Measurements from ENCODE around the gene HHAT.

The HHAT gene

DNA sequence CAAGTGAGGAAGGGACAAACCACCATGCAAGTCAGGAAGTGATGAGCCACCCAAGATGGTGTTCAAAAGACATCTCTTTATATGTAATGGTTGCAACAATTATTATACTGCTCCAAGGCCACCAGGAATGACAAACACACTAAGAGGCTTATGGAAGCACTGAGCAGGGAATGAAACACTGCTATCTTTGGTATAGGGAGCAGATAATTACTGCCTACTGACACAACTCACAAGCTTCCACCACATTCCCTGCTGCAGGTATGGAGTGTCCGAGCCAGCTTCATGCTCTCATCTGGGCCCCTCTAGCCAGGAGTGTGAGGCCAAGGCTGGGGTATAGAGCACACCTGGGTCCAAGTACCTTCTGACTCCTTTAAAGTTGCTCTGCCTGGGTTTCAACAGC is 371.4 kb downstream of the HHAT start:
- Mint-ChIP-seq H3K9me3 (no peaks in the 10 kb centered on the region), H3K4me3 (no peak overlapping the region), H3K27me3 (no peaks in the 10 kb centered on the region), H3K36me3 (ENCODE audit: low read depth) (no peaks in the 10 kb centered on the region), H3K27ac (no peak overlapping the region), H3K4me1 (ENCODE audit: low read depth) (peaks cover 6% of the 10 kb centered on the region)
- no peak for DNase-seq

DNA sequence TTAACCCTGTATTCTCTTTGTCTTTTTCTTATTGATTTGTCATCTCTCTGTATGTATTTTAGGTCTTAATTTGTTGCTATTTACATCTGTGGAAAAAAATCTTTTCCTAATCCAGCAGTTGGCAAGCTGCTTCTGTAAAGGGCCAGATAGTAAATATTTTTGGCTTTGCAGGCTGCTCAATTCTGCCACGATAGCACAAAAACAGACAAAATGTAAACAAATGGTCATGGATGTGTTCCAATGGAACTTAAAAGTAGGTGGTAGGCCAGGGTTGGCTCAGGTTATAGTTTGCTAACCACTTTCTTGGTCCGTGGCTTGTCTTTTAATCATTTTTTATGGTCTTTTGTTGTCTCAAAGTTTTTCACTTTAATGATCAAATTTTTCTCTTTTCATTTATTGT is 371.8 kb downstream of the HHAT start:
- no peak overlapping the region for H3K4me3 Mint-ChIP-seq
- H3K9me3 Mint-ChIP-seq: no peaks in the 10 kb centered on the region
- H3K36me3 Mint-ChIP-seq (ENCODE audit: low read depth): no peaks in the 10 kb centered on the region
- no peak overlapping the region for H3K27ac Mint-ChIP-seq
- H3K4me1 Mint-ChIP-seq (ENCODE audit: low read depth): peaks cover 6% of the 10 kb centered on the region
- H3K27me3 Mint-ChIP-seq: no peaks in the 10 kb centered on the region
- DNase-seq: no peak

DNA sequence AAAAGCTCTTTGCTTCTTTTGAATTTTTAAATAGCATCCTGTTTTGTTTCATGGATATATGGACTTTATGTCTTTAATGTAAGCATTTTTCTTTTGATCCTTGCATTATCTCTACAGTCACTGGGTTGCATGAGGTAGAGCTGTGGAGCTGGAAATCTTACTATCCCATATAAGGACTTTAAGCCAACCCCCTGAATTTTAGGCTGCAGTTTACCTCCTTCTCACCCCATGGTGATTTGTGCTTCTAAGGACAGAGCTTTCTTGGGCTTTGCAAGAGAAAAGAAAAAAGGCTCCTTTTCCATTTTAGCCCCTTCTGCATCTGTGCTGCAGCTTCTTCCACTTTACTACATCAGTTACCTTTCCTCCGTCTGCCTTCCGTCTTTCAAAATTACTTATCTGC is 373.8 kb downstream of the HHAT start:
- H3K9me3 Mint-ChIP-seq: no peaks in the 10 kb centered on the region
- DNase-seq: no peak
- H3K36me3 Mint-ChIP-seq (ENCODE audit: low read depth): no peaks in the 10 kb centered on the region
- H3K4me1 Mint-ChIP-seq (ENCODE audit: low read depth): no peaks in the 10 kb centered on the region
- H3K27ac Mint-ChIP-seq: no peak overlapping the region
- no peak overlapping the region for H3K4me3 Mint-ChIP-seq
- H3K27me3 Mint-ChIP-seq: no peaks in the 10 kb centered on the region

DNA sequence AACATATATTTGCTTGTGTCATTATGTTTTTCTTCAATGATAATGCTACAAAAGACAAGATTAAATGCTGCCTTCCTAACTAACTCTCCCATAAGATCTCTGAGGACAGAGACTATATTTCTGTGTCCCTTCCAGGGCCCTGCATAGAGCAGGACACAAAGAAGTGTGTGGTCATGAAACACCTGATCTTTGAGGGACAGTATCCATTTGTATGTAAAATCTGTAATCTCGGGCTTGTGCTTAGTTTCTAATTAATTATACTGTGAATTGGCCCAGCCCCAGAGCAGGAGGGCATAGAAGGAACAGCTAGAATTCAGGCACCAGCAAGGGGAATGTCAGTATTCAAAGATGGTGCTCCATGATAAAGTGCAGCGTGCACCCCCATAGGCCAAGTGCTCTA is 374.9 kb downstream of the HHAT start:
- Mint-ChIP-seq H3K4me1 (ENCODE audit: low read depth) (no peaks in the 10 kb centered on the region), H3K4me3 (no peak overlapping the region), H3K27ac (no peak overlapping the region), H3K27me3 (no peaks in the 10 kb centered on the region), H3K36me3 (ENCODE audit: low read depth) (no peaks in the 10 kb centered on the region), H3K9me3 (no peaks in the 10 kb centered on the region)
- no peak for DNase-seq

DNA sequence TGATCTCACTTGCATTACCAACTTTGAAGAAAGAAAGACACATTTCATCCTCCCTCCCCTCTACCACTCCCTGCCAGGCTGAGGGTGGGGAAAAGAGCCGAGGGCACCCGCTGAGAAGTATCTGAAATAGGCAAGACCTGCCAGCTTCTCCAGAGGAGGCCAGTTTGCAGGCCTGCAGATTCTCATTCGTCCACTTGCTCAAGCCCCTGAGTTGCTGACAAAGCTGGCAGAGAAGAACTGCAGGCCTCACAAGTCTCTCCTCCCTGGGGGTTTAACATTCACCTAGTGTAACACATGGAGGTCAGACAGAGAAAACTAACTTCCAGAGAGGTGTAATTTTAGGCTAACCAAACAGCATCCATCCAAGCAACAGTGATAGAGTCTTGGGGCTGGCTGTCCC is 376.4 kb downstream of the HHAT start:
- no peak overlapping the region for H3K4me3 Mint-ChIP-seq

DNA sequence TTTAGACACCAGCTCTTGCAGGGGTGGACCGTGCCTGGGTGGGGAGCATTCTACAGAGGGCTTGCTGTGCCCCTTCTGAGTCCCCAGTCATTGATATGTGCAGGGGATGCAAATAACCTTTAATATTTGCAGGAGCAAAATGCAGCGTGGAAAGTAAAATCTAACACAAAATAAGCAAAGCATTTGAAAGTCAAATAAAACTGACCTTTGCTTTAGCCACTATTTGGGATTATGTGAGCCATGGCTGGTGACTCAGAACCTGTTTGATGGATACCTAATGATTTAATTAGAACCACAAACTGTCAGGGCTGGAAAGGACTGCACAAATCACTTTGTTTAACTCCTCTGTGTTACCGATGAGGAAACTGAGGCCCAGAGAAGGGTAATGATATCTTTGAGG is 377.5 kb downstream of the HHAT start:
- no peaks in the 10 kb centered on the region for H3K27me3 Mint-ChIP-seq
- no peaks in the 10 kb centered on the region for H3K36me3 Mint-ChIP-seq (ENCODE audit: low read depth)
- H3K4me3 Mint-ChIP-seq: no peak overlapping the region
- no peak overlapping the region for H3K27ac Mint-ChIP-seq
- no peak for DNase-seq
- no peaks in the 10 kb centered on the region for H3K4me1 Mint-ChIP-seq (ENCODE audit: low read depth)
- H3K9me3 Mint-ChIP-seq: no peaks in the 10 kb centered on the region

More for the DNA sequence above, 376.4 kb downstream of the HHAT start:
- Mint-ChIP-seq H3K4me1 (ENCODE audit: low read depth) (no peaks in the 10 kb centered on the region), H3K36me3 (ENCODE audit: low read depth) (no peaks in the 10 kb centered on the region), H3K9me3 (no peaks in the 10 kb centered on the region), H3K27me3 (no peaks in the 10 kb centered on the region), H3K27ac (no peak overlapping the region)
- no peak for DNase-seq

DNA sequence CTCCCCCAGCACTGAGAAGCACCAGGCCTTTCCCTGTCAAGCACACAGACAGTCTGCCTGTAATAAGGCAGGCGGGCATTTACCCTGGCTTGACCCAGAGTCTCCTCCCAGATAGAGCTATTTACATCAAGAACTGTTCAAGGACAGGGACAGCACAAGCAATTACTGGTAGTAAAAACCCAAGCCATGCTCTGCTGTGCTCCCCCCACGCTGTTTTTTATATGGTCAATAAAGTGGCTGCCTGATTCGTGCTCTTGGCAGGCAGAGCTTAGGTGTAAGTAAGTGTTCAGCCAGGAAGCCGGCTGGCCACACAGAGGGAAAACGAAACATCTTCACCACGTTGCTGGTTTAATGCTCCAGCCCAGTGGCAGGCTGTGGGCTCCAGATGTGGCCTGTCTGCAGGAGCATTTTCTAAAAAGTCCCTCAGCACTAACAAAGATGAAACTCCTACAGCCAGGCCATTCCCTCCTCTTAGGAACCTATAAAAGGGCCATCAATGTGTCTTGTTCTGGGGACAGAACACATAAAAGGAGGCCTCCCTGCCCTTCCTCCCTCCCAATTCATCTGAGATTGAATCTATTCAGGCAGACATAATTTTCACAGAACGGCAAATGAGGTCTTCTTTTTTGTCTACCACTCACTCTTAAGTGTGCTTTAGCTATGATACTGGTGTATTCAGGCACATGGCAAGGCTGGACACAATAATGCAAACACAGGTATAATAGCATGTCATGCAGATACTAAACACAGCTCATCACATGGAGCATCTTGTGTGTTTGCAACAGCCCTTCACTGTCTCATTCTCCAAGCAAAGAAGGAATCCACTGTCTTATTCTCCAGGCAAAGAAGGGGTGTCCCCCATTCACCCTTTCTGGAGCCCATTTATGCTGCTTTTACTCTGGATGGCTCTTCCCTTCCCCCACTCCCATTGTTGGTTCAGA is 378.9 kb downstream of the HHAT start:
- H3K4me3 Mint-ChIP-seq: no peak overlapping the region
- H3K9me3 Mint-ChIP-seq: no peaks in the 10 kb centered on the region
- no peaks in the 10 kb centered on the region for H3K27me3 Mint-ChIP-seq
- no peaks in the 10 kb centered on the region for H3K4me1 Mint-ChIP-seq (ENCODE audit: low read depth)
- no peaks in the 10 kb centered on the region for H3K36me3 Mint-ChIP-seq (ENCODE audit: low read depth)
- no peak overlapping the region for H3K27ac Mint-ChIP-seq
- DNase-seq: no peak

DNA sequence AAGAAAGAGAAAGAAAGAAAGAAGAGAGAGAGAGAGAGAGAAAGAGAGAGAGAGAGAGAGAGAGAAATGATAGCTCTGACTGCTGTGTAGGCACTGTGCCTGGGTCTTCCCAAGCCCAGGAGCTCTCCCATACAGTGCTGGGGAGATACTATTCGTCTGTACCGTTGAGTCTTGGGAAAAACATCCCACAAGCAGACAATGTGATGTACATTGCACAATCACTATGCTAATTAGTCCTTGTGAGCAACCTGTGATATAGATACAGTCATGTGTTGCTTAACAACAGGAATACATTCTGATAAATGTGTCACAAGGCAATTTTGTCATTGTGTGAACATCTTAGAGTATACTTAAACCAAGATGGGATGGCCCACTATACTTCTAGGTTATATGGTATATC is 381.0 kb downstream of the HHAT start:
- Mint-ChIP-seq H3K9me3 (no peaks in the 10 kb centered on the region), H3K4me1 (ENCODE audit: low read depth) (no peaks in the 10 kb centered on the region), H3K4me3 (no peak overlapping the region), H3K27me3 (no peaks in the 10 kb centered on the region), H3K36me3 (ENCODE audit: low read depth) (no peaks in the 10 kb centered on the region), H3K27ac (no peak overlapping the region)
- DNase-seq: no peak

DNA sequence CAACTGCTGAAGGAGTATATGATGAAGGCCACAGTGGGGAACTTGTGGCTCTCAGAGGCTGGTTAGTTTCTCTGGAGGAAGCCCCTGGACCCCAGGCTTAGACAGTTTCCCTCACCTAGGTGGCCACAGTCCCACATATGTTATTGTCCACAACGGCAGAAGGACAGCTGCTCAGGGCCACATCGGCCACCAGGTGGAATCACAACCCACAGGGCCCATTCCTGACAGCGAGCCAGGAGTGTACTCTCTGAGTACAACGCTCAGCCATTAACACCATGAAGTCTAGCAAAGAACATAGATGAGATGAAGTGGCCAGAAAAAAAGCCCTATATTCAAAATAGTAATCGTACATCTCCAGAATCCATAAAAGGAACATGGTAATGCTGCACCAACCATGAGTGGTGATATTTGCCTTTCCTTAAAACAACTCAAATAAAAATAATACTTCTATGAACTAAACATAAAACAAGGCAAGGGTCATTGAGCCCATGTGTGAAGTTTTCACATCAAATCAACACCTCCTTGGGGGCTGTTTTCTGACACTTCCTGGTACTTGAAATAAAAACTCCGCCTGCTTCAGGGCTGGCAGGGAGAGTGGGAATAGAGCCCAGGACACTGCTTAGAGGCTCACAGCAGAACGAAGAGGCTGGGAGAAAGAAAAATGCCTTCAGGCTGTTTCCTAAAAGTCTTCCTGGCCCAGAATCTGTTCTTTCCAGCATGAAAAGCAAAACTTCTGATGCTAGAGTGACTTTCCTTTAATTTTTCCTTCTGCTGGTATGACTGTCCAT is 383.3 kb downstream of the HHAT start:
- no peak for DNase-seq
- no peaks in the 10 kb centered on the region for H3K36me3 Mint-ChIP-seq (ENCODE audit: low read depth)
- no peaks in the 10 kb centered on the region for H3K4me1 Mint-ChIP-seq (ENCODE audit: low read depth)
- no peaks in the 10 kb centered on the region for H3K27me3 Mint-ChIP-seq
- no peaks in the 10 kb centered on the region for H3K9me3 Mint-ChIP-seq
- no peak overlapping the region for H3K27ac Mint-ChIP-seq
- no peak overlapping the region for H3K4me3 Mint-ChIP-seq

DNA sequence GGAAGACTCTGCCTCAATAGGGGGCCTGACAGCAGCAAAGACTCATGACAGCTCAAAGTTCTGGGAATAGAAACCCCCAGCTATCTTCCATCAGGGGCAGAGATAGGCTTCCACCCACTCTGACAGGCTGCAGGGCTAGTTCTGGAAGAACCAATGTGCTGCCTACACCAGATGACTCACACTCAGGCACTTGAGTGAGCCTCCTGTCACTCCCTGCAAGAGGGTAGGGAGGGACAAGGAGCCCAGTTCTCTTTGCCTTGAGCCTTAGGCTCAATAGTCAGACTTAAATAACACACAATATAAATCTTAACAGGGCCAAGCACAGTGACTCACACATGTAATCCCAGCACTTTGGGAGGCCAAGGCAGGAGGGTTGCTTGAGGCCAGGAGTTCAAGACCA is 386.4 kb downstream of the HHAT start:
- no peak overlapping the region for H3K27ac Mint-ChIP-seq
- no peak for DNase-seq
- H3K36me3 Mint-ChIP-seq (ENCODE audit: low read depth): no peaks in the 10 kb centered on the region
- no peaks in the 10 kb centered on the region for H3K4me1 Mint-ChIP-seq (ENCODE audit: low read depth)
- H3K4me3 Mint-ChIP-seq: no peak overlapping the region
- no peaks in the 10 kb centered on the region for H3K9me3 Mint-ChIP-seq
- no peaks in the 10 kb centered on the region for H3K27me3 Mint-ChIP-seq

DNA sequence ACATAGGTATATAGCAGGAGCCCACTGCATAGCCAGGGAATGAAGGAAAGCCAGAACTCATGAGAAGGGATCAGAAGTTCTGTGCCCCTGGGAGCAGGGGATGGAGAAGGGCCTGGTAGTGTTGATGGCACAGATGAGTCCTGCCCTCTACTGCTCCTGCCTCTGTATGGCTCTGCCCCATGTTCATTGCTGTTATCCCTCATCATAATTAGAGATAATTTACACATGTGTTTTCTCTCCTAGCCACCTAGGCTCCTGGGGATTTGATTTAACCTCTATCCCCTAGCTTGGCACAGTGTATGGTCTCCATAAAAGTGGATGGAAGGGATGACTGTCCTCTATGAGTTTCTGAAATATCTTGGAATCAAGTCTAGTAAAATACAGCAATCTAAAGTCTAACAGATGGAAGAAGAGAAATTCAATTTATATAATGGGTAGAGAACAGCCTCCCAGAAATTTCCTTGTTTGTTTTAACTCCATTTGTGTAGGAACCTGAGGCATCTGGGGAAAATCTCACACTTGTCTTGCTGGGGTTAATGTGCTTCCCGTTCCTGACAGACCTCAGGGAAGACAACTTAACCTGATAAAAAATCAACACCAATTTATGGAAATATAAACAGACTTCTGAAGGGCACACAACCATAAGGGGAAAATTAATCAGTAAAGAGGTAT is 393.8 kb downstream of the HHAT start:
- Mint-ChIP-seq H3K27ac (no peak overlapping the region), H3K4me1 (ENCODE audit: low read depth) (no peaks in the 10 kb centered on the region), H3K36me3 (ENCODE audit: low read depth) (no peaks in the 10 kb centered on the region), H3K9me3 (no peaks in the 10 kb centered on the region), H3K27me3 (peaks cover 7% of the 10 kb centered on the region), H3K4me3 (no peak overlapping the region)
- no peak for DNase-seq

DNA sequence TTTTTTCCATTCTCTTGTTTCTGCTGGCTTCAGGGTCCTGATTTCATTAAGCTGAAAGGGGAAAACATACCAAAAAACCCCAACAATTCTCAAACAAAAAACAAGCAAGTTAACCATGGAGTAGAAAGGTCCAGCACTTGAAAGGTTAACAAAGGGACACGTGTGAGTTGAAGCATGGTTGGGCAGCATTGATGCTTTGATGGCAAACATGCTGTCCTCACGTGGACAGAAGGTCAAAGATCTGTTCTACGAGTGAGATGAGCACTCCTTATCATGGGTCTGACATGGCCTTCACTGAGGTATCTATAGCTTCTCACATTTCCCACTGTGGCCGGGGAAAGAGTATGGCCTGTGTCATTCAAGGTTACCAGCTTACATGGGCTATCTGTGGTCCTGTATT is 394.9 kb downstream of the HHAT start:
- Mint-ChIP-seq H3K9me3 (no peaks in the 10 kb centered on the region), H3K27me3 (peaks cover 7% of the 10 kb centered on the region), H3K36me3 (ENCODE audit: low read depth) (no peaks in the 10 kb centered on the region), H3K27ac (no peak overlapping the region), H3K4me1 (ENCODE audit: low read depth) (no peaks in the 10 kb centered on the region), H3K4me3 (no peak overlapping the region)
- DNase-seq: no peak

DNA sequence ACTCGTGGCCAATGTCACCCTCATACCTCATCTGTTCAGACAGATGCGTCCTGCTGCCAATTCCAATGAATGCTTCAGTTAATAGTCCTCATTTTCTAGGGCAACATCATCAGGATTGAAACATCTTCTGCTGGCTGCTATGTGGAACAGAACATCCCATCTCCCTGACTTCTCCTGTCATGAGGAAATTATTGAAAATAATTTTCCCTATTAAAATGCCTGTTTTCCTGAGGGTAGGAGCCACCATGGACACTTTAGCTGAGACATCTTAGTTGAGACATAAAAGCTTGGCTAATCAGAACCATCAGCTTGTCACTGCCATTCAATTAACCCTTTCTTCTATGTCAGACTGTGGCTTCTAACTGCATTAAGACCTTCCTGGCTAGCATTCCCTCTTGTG is 396.1 kb downstream of the HHAT start:
- Mint-ChIP-seq H3K36me3 (ENCODE audit: low read depth) (no peaks in the 10 kb centered on the region), H3K9me3 (no peaks in the 10 kb centered on the region), H3K27me3 (peaks cover 7% of the 10 kb centered on the region), H3K27ac (no peak overlapping the region), H3K4me3 (no peak overlapping the region), H3K4me1 (ENCODE audit: low read depth) (no peaks in the 10 kb centered on the region)
- no peak for DNase-seq
